ENCODE measurements around the gene C21orf58.

DNA sequence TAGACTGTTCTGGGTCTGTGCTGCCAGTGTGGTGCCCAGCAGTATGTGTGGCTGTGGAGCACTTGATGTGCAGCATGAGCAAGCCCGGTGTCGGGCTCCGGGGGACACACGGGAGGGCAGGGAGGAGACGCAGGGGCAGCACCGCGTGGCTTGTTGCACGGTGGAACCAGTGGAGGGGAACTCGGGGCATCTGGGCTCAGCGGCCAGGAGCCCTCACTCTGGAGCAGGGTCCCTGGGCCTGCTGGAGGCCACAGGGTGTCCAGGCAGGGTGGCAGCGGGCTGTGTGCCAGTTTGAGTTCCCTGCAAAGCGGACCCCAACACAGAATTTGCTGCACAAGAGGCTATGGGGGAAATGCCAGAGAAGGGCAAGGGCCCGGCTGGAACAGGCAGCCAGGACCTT, 30.8 kb upstream of the C21orf58 start:
- no peak for TF ChIP-seq EZH2 (IDR thresholded peaks at IDR 0.05; ENCODE audit: insufficient read depth, poor library complexity, severe bottlenecking)
- TF ChIP-seq EZH2phosphoT487 (IDR thresholded peaks at IDR 0.05; ENCODE audit: insufficient read depth, low read depth): no peak

Data from GM23248 (cell line).